NCI-H69 (cell line): ENCODE results near the gene PYY.

Experiments used
- DNase-seq: peaks from one replicate; lab custom pipeline; 2025; lab: John Stamatoyannopoulos, UW

Gene PYY

GRCh38 chr17:43915559-43915958, 38.2 kb downstream of the PYY start:
- DNase-seq: no peak

GRCh38 chr17:43914451-43914850, 39.3 kb downstream of the PYY start:
- no peak for DNase-seq

GRCh38 chr17:43913584-43913983, 40.2 kb downstream of the PYY start:
- DNase-seq: no peak

GRCh38 chr17:43912635-43913304, 41.0 kb downstream of the PYY start:
- no peak for DNase-seq

- DNase-seq: peak; percentile 10
These were observed 41.8 kb downstream of the PYY start for GRCh38 chr17:43911904-43912303.

- no peak for DNase-seq
These were observed 44.1 kb downstream of the PYY start for GRCh38 chr17:43909537-43910231.

GRCh38 chr17:43907998-43908721, 45.6 kb downstream of the PYY start:
- DNase-seq: peak; percentile 82

GRCh38 chr17:43907425-43907981, 46.2 kb downstream of the PYY start, which contains the start of gene MPP2:
Gene MPP2, minus strand, starts transcription at chr17:43907536. Its CDS starts 3,076 bp downstream, at chr17:43904460.
- DNase-seq: peak; percentile 90

- DNase-seq: peak; percentile 50
These were observed 46.8 kb downstream of the PYY start for GRCh38 chr17:43906951-43907424.

GRCh38 chr17:43905985-43906852, 47.5 kb downstream of the PYY start:
- peak; percentile 78 for DNase-seq

- peak; percentile 53 for DNase-seq
These were observed 48.2 kb downstream of the PYY start for GRCh38 chr17:43905400-43905984.
